Hematopoietic multipotent progenitor cell treated with erythropoietin and hydrocortisone succinate and interleukin-3 and kit ligand, for 6 days (in vitro differentiated cells): ENCODE results near the gene PRKG1.
"Not testable (repeated sequence)": the region's sequence is repeated elsewhere in the genome, so short reads cannot be mapped to it uniquely, and the experiment has no call there.

Experiments
- DNase-seq: peaks from one replicate; pipeline ENCODE4 v3.0.0-alpha.2; 2015

The PRKG1 gene

GRCh38 chr10:51397244-51397643 is 323.0 kb downstream of the PRKG1 start:
- no peak for DNase-seq

- no peak for DNase-seq
These were observed 323.4 kb downstream of the PRKG1 start for GRCh38 chr10:51397695-51398094.

- no peak for DNase-seq
These were observed 325.6 kb downstream of the PRKG1 start for GRCh38 chr10:51399840-51400239.

- no peak for DNase-seq
These were observed 326.3 kb downstream of the PRKG1 start for GRCh38 chr10:51400392-51401096.

- no peak for DNase-seq
These were observed 329.2 kb downstream of the PRKG1 start for GRCh38 chr10:51403521-51403920.

GRCh38 chr10:51405580-51406351 is 331.5 kb downstream of the PRKG1 start:
- no peak for DNase-seq

- DNase-seq: no peak
These were observed 332.3 kb downstream of the PRKG1 start for GRCh38 chr10:51406581-51406980.

- no peak for DNase-seq
These were observed 342.2 kb downstream of the PRKG1 start for GRCh38 chr10:51416494-51416893.

GRCh38 chr10:51419196-51420093 is 345.2 kb downstream of the PRKG1 start:
- DNase-seq: no peak

- no peak for DNase-seq
These were observed 347.6 kb downstream of the PRKG1 start for GRCh38 chr10:51421853-51422252.

GRCh38 chr10:51422311-51423120 is 348.2 kb downstream of the PRKG1 start:
- DNase-seq: peak; percentile 84

- DNase-seq: no peak
These were observed 348.8 kb downstream of the PRKG1 start for GRCh38 chr10:51423121-51423452.

GRCh38 chr10:51425431-51425830 is 351.1 kb downstream of the PRKG1 start:
- DNase-seq: no peak

- no peak for DNase-seq
These were observed 353.5 kb downstream of the PRKG1 start for GRCh38 chr10:51427758-51428157.

- DNase-seq: no peak
These were observed 356.2 kb downstream of the PRKG1 start for GRCh38 chr10:51430506-51430905.

GRCh38 chr10:51433949-51434475 is 359.7 kb downstream of the PRKG1 start:
- DNase-seq: no peak

- no peak for DNase-seq
These were observed 362.5 kb downstream of the PRKG1 start for GRCh38 chr10:51436805-51437204.

- DNase-seq: no peak
These were observed 365.4 kb downstream of the PRKG1 start for GRCh38 chr10:51439645-51440044.

GRCh38 chr10:51445588-51445987 is 371.3 kb downstream of the PRKG1 start:
- DNase-seq: no peak

- no peak for DNase-seq
These were observed 372.8 kb downstream of the PRKG1 start for GRCh38 chr10:51447119-51447518.

GRCh38 chr10:51455762-51456161 is 381.5 kb downstream of the PRKG1 start:
- DNase-seq: not testable (repeated sequence)

GRCh38 chr10:51459476-51459875 is 385.2 kb downstream of the PRKG1 start:
- no peak for DNase-seq
